Vagina (tissue), 2 donors: ENCODE results near the gene ATP1B3. TPM values are rescaled to one million over a fixed set of nuclear protein-coding genes. Genes with fewer than 3 reads are reported as not detected.

Experiments used
- DNase-seq, 2 donors: peaks; one replicate each; pipeline ENCODE4 v3.0.0-alpha.2; 2017; ENCODE audit errors: extremely low spot score in 2 of 2
- H3K27ac ChIP-seq: fragments of 200-600 bp; sonication (generic); one replicate; pipeline ENCODE4 v1.5.1; 2019
- H3K27me3 ChIP-seq: fragments of 200-600 bp; sonication (generic); one replicate; pipeline ENCODE4 v1.5.1; 2019
- H3K36me3 ChIP-seq, 2 donors: fragments of 200-600 bp; sonication (generic); one replicate each; pipeline ENCODE4 v1.5.1; 2017 to 2019
- H3K4me1 ChIP-seq: fragments of 200-600 bp; sonication (generic); one replicate; pipeline ENCODE4 v1.5.1; 2019
- H3K4me3 ChIP-seq, 2 donors: fragments of 200-600 bp; sonication (generic); 1 replicate in 1 of 2; 2 replicates in 1 of 2; pipeline ENCODE4 v1.5.1; 2016 to 2019
- H3K9me3 ChIP-seq: fragments of 200-600 bp; sonication (generic); one replicate; pipeline ENCODE4 v1.5.1; 2019
- CTCF ChIP-seq, 3 experiments: fragments of 450-650 bp in 2 of 3; fragments of 200-600 bp in 1 of 3; sonication (generic) in 1 of 3; IDR thresholded peaks; one replicate each; pipeline ENCODE4 v1.5.1; 2017 to 2019; ENCODE audit warnings: antibody characterized with exemption in 3 of 3, mild to moderate bottlenecking in 2 of 3, moderate library complexity in 2 of 3
- POLR2A ChIP-seq, 2 donors: fragments of 450-650 bp; IDR thresholded peaks; one replicate each; pipeline ENCODE4 v1.6.1; 2017; ENCODE audit warnings: antibody characterized with exemption in 2 of 2, mild to moderate bottlenecking in 2 of 2, moderate library complexity in 2 of 2
- POLR2AphosphoS5 ChIP-seq, 2 donors: sonication (generic); formaldehyde crosslinking; IDR thresholded peaks; one replicate each; pipeline ENCODE4 v1.9.0; 2017; ENCODE audit warnings: antibody characterized with exemption in 2 of 2, mild to moderate bottlenecking in 2 of 2, low read depth in 1 of 2; ENCODE audit not compliant: insufficient read depth in 1 of 2
- intact Hi-C: fragments of 100-400 bp; cut with DNase I; formaldehyde crosslinking; loops from one replicate; pipeline ENCODE4 v1.15.1; 2023
- total RNA-seq: library from RNA; depleted of rRNA; stranded (reverse); fragments of >200 nt; gene quantifications from one replicate; pipeline ENCODE4 v1.2.3, GENCODE V29; 2016

ATP1B3 gene
- total RNA-seq, 1 donor from 2014 or later = 88.1 TPM

- no peaks in the 10 kb centered on the region for H3K36me3 ChIP-seq
- intact Hi-C loops = no loop called here
- H3K27ac ChIP-seq = no peak overlapping the region
- H3K4me1 ChIP-seq = peaks cover 7% of the 10 kb centered on the region
- no peaks in the 10 kb centered on the region for H3K27me3 ChIP-seq
- no peak for DNase-seq
- no peak for TF ChIP-seq CTCF (IDR thresholded peaks at IDR 0.05)
- TF ChIP-seq POLR2AphosphoS5 (IDR thresholded peaks at IDR 0.05; ENCODE audit: insufficient read depth in 1 of 2, low read depth in 1 of 2) = no peak
- H3K4me3 ChIP-seq = no peak overlapping the region
- no peaks in the 10 kb centered on the region for H3K9me3 ChIP-seq
These were observed 23.3 kb upstream of the ATP1B3 start for GRCh38 chr3:141853081-141853601.

GRCh38 chr3:141853629-141854168 is 22.7 kb upstream of the ATP1B3 start:
- no peak for DNase-seq
- no peak overlapping the region for H3K4me3 ChIP-seq
- no peak overlapping the region for H3K27ac ChIP-seq
- no peaks in the 10 kb centered on the region for H3K9me3 ChIP-seq
- H3K36me3 ChIP-seq = no peaks in the 10 kb centered on the region
- TF ChIP-seq POLR2A (IDR thresholded peaks at IDR 0.05) = no peak
- TF ChIP-seq CTCF (IDR thresholded peaks at IDR 0.05) = no peak
- no peak for TF ChIP-seq POLR2AphosphoS5 (IDR thresholded peaks at IDR 0.05; ENCODE audit: insufficient read depth in 1 of 2, low read depth in 1 of 2)
- H3K4me1 ChIP-seq = peaks cover 7% of the 10 kb centered on the region
- H3K27me3 ChIP-seq = no peaks in the 10 kb centered on the region
- intact Hi-C loops = no loop called here

GRCh38 chr3:141854599-141854998 is 21.8 kb upstream of the ATP1B3 start:
- Histone ChIP-seq H3K36me3 (no peaks in the 10 kb centered on the region), H3K9me3 (no peaks in the 10 kb centered on the region), H3K27ac (no peak overlapping the region), H3K27me3 (no peaks in the 10 kb centered on the region), H3K4me3 (no peak overlapping the region), H3K4me1 (peaks cover 8% of the 10 kb centered on the region)
- no peak for DNase-seq
- intact Hi-C loops = no loop called here
- no peak for TF ChIP-seq POLR2AphosphoS5 (IDR thresholded peaks at IDR 0.05; ENCODE audit: insufficient read depth in 1 of 2, low read depth in 1 of 2)
- no peak for TF ChIP-seq POLR2A (IDR thresholded peaks at IDR 0.05)
- no peak for TF ChIP-seq CTCF (IDR thresholded peaks at IDR 0.05)

DNA sequence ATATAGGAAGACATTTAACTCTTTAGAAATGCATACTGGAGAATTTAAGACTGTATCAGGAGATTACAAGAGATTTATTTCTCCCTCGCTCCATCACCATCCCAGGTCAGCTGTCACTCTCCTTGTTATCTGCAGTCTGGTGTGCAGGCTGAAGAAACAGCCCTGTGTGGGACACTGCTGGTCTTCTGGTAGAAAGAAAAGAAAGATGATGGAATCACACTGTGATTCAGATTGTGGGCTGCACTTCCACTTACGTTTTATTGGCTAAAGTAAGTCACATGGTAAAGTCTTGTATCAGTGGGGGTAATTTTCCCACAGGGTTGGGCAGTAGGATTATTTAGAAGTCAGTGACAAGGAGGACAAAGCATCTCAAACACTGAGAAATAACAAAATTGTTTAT is 18.1 kb upstream of the ATP1B3 start:
- no peak for DNase-seq
- Histone ChIP-seq H3K27ac (no peak overlapping the region), H3K4me1 (peaks cover 14% of the 10 kb centered on the region), H3K36me3 (no peaks in the 10 kb centered on the region), H3K9me3 (no peaks in the 10 kb centered on the region), H3K4me3 (no peak overlapping the region), H3K27me3 (no peaks in the 10 kb centered on the region)
- TF ChIP-seq POLR2AphosphoS5 (IDR thresholded peaks at IDR 0.05; ENCODE audit: insufficient read depth in 1 of 2, low read depth in 1 of 2) (no peak), POLR2A (IDR thresholded peaks at IDR 0.05) (no peak), CTCF (IDR thresholded peaks at IDR 0.05) (no peak)
- intact Hi-C loops = no loop called here

- peaks cover 8% of the 10 kb centered on the region for H3K4me1 ChIP-seq
- no peak for DNase-seq
- no peaks in the 10 kb centered on the region for H3K36me3 ChIP-seq
- no peak overlapping the region for H3K4me3 ChIP-seq
- no peaks in the 10 kb centered on the region for H3K27me3 ChIP-seq
- H3K9me3 ChIP-seq = no peaks in the 10 kb centered on the region
- intact Hi-C loops = no loop called here
- H3K27ac ChIP-seq = no peak overlapping the region
- TF ChIP-seq CTCF (IDR thresholded peaks at IDR 0.05) (no peak), POLR2AphosphoS5 (IDR thresholded peaks at IDR 0.05; ENCODE audit: insufficient read depth in 1 of 2, low read depth in 1 of 2) (no peak), POLR2A (IDR thresholded peaks at IDR 0.05) (no peak)
These were observed 16.8 kb upstream of the ATP1B3 start for GRCh38 chr3:141859651-141860050.
